Measurements from ENCODE around the gene ABHD13.
"Not testable (repeated sequence)": the region's sequence is repeated elsewhere in the genome, so short reads cannot be mapped to it uniquely, and the experiment has no call there.

ABHD13 gene

GRCh38 chr13:108225440-108225839, 7.2 kb downstream of the ABHD13 start:
- DNase-seq: no peak

GRCh38 chr13:108226184-108226583, 8.0 kb downstream of the ABHD13 start:
- DNase-seq: no peak

GRCh38 chr13:108227651-108228272, 9.6 kb downstream of the ABHD13 start:
- DNase-seq: no peak

GRCh38 chr13:108230377-108230776, 12.2 kb downstream of the ABHD13 start:
- no peak for DNase-seq

GRCh38 chr13:108249150-108249549, 31.0 kb downstream of the ABHD13 start:
- DNase-seq: no peak

- no peak for DNase-seq
These were observed 39.1 kb downstream of the ABHD13 start for GRCh38 chr13:108257248-108257647.

GRCh38 chr13:108263621-108264355, 45.6 kb downstream of the ABHD13 start:
- no peak for DNase-seq

- no peak for DNase-seq
These were observed 48.3 kb downstream of the ABHD13 start for GRCh38 chr13:108266321-108266990.

- no peak for DNase-seq
These were observed 49.2 kb downstream of the ABHD13 start for GRCh38 chr13:108267347-108267746.

- DNase-seq: not testable (repeated sequence)
These were observed 49.7 kb downstream of the ABHD13 start for GRCh38 chr13:108267855-108268254.

- DNase-seq: no peak
These were observed 50.4 kb downstream of the ABHD13 start for GRCh38 chr13:108268466-108269112.

GRCh38 chr13:108269601-108270328, 51.6 kb downstream of the ABHD13 start, which contains the start of gene TNFSF13B:
Gene TNFSF13B (plus strand): TSS chr13:108269718. CDS start chr13:108269896, 178 bp downstream.
- DNase-seq: peak; percentile 43 to 59

- DNase-seq: no peak
These were observed 52.2 kb downstream of the ABHD13 start for GRCh38 chr13:108270442-108270841.

- DNase-seq: no peak
These were observed 54.1 kb downstream of the ABHD13 start for GRCh38 chr13:108272333-108272732.

- no peak for DNase-seq
These were observed 55.4 kb downstream of the ABHD13 start for GRCh38 chr13:108273429-108274118.

GRCh38 chr13:108274718-108275117, 56.5 kb downstream of the ABHD13 start:
- DNase-seq: no peak

GRCh38 chr13:108276060-108276459, 57.9 kb downstream of the ABHD13 start:
- DNase-seq: no peak

GRCh38 chr13:108278466-108278865, 60.3 kb downstream of the ABHD13 start:
- DNase-seq: no peak

- DNase-seq: no peak
These were observed 63.7 kb downstream of the ABHD13 start for GRCh38 chr13:108281901-108282300.

- no peak for DNase-seq
These were observed 64.9 kb downstream of the ABHD13 start for GRCh38 chr13:108283110-108283509.

Data from activated CD4-positive, alpha-beta T cell treated with anti-CD3 and anti-CD28 coated beads, Interleukin-2, amount 50 U/mL, for 48 hours (primary cell).